ENCODE data around the gene ZNF629.

The ZNF629 gene

GRCh38 chr16:30766206-30766932 is 20.6 kb downstream of the ZNF629 start:
- DNase-seq = no peak

GRCh38 chr16:30764816-30765465 is 22.1 kb downstream of the ZNF629 start:
- DNase-seq = no peak

DNA sequence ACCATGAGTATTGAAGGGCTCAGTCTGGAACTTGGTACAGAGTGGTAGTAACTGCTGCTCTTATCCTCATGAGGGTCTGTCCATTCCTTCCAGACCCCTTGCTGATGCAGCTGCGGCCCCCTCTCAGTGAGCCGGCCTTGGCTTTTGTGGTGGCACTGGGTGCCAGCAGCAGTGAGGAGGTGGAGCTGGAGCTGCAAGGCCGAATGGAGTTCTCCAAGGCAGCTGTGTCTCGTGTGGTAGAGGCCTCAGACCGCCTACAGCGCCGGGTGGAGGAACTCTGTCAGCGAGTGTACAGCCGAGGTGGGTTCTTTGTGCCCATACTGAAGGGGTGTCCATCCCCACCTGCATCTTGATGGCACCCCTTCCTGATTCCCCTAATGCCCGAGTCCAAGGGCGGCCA is 22.9 kb downstream of the ZNF629 start:
- DNase-seq = no peak

GRCh38 chr16:30762991-30763725 is 23.8 kb downstream of the ZNF629 start:
- DNase-seq = no peak

GRCh38 chr16:30761928-30762902 is 24.8 kb downstream of the ZNF629 start, which contains the start of the genes CFAP119 and RNF40:
Gene CFAP119 (minus strand): TSS chr16:30762062. CDS start chr16:30761748, 314 bp downstream.
Gene RNF40 (plus strand): TSS chr16:30762322. CDS start chr16:30762546, 224 bp downstream.
- peak; percentile 99 for DNase-seq

DNA sequence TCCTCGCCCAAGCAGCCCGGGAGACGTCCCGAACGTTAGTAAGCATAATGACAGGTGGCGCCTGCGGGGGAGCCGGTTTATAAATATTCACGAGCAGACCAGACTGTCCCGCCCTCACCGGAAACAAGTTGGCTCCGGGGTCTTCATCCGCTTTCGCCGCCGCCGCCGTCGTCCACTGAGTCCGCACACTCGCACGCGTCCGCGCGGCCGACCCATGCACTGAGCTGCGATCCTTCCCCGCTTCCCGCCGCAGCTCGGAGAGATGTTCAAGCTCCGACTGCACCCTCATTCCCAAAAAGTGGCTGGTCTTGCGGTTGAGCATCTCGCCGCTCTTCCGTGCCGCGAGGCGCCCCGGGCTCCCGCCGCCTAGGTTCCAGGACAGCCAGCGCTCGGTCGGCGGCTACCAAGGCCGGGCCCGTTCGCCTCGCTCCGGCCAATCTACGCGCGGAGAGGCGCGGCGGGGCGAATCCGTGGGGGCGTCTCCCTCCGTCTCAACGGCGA is 25.5 kb downstream of the ZNF629 start:
- DNase-seq = peak; percentile 67

GRCh38 chr16:30760577-30761426 is 26.2 kb downstream of the ZNF629 start:
- DNase-seq = no peak

DNA sequence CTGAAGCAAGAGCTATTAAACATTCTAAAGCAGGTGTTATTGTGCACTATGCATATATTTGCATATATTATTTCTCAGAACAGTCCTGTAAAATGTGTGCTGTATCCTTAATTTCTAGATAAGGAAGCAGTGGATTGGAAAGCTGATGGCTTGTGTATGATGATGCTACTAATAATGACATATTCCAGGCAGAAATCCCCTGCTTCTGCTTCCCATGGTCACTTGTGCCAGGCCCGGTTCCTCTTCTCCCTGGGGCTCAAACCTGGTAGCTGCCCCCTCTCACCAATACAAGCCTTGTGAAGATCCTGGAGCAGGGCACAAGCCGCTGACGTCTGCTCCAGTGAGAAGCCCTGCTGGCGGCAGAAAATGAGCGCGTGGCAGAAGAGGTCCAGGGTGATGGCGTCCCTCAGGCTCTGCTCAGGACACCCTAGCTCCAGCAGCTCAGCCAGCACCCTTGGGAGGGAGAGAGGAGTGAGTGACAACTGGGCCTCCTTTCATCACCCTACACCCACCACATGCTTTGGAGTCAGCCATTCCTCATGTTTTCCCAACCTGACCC is 26.9 kb downstream of the ZNF629 start:
- no peak for DNase-seq

DNA sequence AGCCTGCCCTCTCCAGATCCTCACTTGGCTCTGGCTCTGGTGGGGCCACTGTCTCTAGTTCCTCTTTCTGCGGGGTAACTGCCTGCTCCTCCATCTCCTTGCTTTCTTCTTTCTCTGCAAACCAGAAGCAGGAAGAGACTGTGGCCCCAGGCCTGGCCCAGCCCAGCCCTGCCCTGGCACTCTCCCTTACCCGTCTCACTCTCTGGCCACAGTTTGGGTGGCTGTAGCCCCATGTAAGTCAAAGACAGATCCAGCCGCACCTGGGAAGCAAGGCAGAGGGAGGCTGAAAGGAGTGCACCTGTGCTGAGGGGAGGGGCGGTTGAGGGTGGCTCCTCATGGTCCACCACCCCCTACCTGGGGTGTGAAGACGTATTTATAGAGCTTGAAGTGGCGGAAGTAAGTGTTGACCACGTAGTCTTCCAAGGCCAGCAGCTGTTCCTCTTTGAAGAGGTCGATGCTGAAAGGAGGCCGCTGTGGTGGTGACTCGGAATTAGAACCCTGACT is 28.0 kb downstream of the ZNF629 start:
- peak; percentile 75 for DNase-seq

GRCh38 chr16:30757316-30757715 is 29.7 kb downstream of the ZNF629 start:
- DNase-seq = no peak

GRCh38 chr16:30756781-30757100 is 30.3 kb downstream of the ZNF629 start:
- no peak for DNase-seq

GRCh38 chr16:30755955-30756780 is 30.8 kb downstream of the ZNF629 start:
- no peak for DNase-seq

GRCh38 chr16:30753596-30753995 is 33.4 kb downstream of the ZNF629 start:
- no peak for DNase-seq

DNA sequence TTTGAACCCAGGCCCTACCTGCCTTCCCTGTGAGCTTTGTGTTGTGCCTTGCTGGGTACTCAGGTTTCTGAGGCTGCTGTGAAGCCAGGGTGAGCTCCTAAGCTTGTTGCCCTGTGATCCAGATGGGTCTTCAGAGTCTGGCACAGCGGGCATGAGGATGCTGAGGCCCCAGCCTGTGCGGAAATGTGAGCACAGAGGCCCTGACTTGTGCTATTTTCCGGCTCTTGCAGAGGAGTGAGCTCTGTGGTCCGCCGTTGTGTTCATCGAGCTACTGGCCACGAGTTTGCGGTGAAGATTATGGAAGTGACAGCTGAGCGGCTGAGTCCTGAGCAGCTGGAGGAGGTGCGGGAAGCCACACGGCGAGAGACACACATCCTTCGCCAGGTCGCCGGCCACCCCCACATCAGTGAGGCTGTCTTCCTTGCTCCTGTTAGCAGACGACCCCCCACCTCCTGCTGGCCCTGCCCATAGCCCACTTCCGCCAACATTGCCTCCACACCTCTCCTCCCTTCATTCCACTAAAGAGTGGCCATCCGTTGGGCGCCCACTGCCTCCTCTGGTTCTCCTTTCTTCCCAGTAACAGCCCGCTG is 36.0 kb downstream of the ZNF629 start:
- DNase-seq = no peak

GRCh38 chr16:30750201-30750600 is 36.8 kb downstream of the ZNF629 start:
- no peak for DNase-seq

- peak; percentile 44 for DNase-seq
Observed at GRCh38 chr16:30748634-30749445, 38.2 kb downstream of the ZNF629 start.

DNA sequence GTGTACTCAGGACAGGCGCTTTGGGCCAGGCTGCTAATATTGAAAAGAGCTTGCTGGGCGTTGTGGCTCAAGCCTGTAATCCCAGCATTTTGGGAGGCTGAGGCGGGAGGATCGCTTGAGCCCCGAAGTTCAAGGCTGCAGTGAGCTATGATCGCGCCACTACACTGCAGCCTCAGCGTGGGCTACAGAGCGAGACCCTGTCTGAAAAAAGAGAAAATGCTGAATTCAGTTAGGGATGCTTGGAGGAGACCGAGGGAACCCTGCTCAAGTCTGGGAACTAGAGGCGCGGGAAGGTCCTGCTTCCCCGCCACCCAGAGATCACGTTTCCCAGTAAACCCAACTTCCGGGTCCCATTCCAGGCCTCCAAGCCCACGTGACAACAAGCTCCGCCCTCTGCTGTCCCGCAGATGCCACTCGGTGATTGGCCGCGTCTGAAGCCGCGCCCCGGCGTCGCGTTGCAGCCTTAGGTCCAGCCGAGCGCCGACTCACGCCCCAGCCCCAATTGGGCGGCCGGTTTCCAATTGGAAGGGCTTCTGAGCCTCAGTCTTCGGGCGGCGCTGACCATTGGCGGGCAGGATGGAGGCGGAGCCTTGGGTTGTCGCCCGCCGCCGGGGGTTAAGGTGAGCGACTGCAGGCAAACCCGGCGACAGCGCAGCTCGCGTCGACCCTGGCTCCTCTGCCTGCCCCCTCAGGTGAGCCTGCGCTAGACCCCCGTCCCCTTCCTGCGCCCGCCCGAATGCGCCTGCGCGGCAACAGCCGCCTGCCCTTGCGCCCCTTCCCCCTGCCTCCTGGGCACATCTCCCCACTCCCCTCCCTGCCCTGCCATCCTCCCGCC is 39.0 kb downstream of the ZNF629 start, which contains the start of gene PHKG2:
PHKG2 (plus strand) TSS at position 627 of the 835 bp plus-strand sequence. CDS start 396 bp downstream, outside the sequence.
- peak; percentile 100 for DNase-seq

Data from OCI-M1 (cell line).